Measurements from ENCODE around the gene GSK3A. TPM values are rescaled to one million over a fixed set of nuclear protein-coding genes. Genes with fewer than 3 reads are reported as not detected.

GSK3A gene
- total and polyA plus RNA-seq, 9 of the 15 experiments (the other 6 are each of a cell fraction or from before 2014, with no cell fraction given): 0.62 to 90.7 (median 33.3) TPM

DNA sequence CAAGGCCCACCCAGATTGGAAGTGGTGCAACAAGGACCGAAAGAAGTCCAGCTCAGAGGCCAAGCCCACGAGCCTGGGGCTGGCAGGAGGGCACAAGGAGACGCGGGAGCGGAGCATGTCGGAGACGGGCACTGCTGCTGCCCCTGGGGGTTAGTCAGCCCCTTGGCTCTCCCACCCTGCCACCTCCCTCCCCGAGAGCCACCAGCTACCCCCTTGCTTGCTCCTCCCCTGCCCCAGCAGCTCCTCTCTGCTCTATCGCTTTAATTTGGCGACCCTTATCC, 45.4 kb upstream of the GSK3A start (continued):
- TF ChIP-seq, protein P1, sequence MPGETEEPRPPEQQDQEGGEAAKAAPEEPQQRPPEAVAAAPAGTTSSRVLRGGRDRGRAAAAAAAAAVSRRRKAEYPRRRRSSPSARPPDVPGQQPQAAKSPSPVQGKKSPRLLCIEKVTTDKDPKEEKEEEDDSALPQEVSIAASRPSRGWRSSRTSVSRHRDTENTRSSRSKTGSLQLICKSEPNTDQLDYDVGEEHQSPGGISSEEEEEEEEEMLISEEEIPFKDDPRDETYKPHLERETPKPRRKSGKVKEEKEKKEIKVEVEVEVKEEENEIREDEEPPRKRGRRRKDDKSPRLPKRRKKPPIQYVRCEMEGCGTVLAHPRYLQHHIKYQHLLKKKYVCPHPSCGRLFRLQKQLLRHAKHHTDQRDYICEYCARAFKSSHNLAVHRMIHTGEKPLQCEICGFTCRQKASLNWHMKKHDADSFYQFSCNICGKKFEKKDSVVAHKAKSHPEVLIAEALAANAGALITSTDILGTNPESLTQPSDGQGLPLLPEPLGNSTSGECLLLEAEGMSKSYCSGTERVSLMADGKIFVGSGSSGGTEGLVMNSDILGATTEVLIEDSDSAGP (CRISPR knock-in tag; IDR thresholded peaks at IDR 0.05): no peak
- TF ChIP-seq HDGF (IDR thresholded peaks at IDR 0.05): no peak
- TF ChIP-seq, protein P2, sequence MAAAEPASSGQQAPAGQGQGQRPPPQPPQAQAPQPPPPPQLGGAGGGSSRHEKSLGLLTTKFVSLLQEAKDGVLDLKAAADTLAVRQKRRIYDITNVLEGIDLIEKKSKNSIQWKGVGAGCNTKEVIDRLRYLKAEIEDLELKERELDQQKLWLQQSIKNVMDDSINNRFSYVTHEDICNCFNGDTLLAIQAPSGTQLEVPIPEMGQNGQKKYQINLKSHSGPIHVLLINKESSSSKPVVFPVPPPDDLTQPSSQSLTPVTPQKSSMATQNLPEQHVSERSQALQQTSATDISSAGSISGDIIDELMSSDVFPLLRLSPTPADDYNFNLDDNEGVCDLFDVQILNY (CRISPR knock-in tag; IDR thresholded peaks at IDR 0.05): no peak
- TF ChIP-seq JUNB (CRISPR knock-in tag; conservative IDR thresholded peaks at IDR 0.05): no peak
- no peak for TF ChIP-seq NEUROD1 (IDR thresholded peaks at IDR 0.05; ENCODE audit: borderline replicate concordance, low read depth, low read length, partially characterized antibody)
- no peak for TF ChIP-seq RBM34 (IDR thresholded peaks at IDR 0.05; ENCODE audit: borderline replicate concordance, insufficient read depth, low read length)
- TF ChIP-seq STAG1 (CRISPR knock-in tag; IDR thresholded peaks at IDR 0.05; ENCODE audit: borderline replicate concordance): no peak
- TF ChIP-seq NFRKB (IDR thresholded peaks at IDR 0.05; ENCODE audit: low read depth): no peak
